Epidermal melanocyte (primary cell): Measurements from ENCODE around the gene ZNF432.

Experiments
- DNase-seq: peaks from one replicate; pipeline ENCODE4 v3.0.0; 2011; ENCODE audit warnings: low spot score; ENCODE audit not compliant: insufficient read length

Gene ZNF432

DNA sequence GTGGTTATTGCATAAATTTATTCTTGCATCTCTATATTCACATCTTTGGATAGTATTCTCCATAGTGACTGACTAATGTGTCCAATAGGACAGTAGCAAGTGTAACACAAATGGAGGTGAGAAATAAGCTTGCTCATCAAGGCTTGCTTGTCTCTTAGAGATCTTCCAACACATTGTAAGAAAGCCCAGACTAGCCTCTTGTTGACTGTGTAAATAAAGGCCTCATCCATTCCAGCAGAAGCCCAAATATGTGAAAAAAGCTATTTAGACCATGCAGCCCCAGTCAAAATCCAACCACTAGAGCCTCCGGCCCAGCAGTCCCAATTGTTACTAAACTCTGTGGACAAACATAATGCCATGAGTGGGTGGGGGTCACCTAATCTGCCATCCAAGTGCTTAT, 38.0 kb downstream of the ZNF432 start:
- no peak for DNase-seq

DNA sequence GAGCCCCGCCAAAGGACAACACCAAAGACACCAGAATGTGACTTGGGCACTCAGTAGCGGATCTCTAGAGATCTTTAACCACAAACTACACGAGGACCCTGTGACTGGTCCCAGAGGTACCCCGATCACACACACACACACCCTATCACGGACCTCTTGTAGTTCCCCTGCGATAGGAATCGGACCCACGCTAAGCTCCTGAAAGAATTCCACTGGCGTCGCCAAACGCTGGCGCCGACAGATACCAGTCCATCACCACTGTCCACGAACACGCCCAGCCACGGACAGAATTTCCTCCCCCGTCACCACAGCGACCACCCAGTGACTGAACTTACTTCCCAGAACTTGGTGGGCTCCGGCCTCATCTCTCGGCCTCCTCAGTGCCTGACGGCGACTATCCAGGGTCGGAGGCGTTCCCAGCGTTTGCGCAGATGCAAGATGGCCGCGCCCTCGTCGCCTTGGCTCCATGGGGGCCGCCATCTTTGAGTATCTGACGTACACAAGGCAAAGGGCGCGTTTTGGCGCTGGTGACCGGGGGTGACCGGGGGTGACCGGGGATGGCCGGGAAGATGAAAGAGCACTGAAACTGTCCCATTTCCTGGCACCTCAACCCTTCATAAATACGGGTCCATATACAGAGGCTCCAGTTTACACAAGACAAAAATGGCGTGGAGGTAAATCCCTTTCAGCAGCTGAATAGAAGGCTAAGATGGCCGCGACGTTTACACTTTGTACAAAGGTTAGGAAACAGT, 40.7 kb downstream of the ZNF432 start, which contains the start of gene ZNF615:
ZNF615 (minus strand) TSS at position 406 of the 752 bp plus-strand sequence. CDS start 4,500 bp downstream, outside the sequence.
- DNase-seq = peak; percentile 58

DNA sequence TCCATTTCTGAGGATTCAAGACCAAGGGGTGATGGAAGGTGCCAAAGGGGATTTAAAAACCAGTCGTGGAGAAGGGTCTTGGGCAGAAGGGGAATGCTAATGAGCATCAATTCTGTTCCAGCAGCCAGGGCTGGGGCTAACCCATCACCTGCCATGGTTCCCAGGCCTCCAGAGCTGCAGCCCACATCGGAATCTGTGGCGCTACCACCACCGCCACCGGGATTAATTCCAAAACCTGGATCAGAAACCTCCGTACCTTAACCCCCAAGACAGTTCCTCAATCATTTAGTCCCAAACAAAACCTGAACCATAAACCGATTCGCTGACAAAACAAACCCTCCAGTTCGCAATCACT, 41.2 kb downstream of the ZNF432 start:
- no peak for DNase-seq

DNA sequence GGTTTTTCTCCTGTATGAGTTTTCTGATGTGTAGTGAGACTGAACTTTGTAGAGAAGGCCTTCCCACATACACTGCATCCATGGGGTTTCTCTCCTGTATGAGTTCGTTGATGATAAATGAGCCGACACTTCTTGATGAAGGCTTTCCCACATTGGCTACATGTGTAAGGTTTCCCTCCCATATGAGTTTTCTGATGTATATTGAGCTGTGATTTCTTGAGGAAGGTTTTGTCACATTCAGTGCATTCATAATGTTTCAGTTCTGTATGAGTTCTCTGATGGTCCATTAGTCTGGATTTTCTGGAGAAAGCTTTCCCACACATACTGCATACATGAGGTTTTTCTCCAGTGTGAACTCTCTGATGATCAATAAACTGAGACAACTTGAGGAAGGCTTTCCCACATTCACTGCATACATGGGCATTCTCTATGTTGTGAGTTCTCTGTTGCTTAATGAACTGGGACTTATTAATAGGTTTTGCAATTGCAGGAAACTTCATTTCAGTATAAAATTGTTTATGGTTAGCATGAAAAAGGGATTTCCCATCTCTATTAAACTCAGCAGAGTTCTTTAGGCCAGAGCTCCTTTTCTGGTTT, 54.5 kb downstream of the ZNF432 start:
- DNase-seq = no peak

DNA sequence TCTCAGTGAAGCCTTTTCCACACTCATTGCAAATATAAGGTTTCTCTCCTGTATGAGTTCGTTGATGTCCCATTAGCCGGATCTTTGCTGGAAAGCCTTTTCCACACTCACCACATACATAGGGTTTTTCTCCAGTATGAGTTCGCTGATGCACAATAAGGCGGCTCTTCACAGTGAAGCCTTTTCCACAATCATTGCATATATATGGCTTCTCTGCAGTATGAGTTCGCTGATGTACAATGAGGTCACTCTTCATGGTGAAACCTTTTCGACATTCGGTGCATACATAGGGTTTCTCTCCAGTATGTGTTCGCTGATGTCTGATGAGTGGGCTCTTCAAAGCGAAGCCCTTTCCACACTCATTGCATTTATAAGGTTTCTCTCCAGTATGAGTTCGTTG, 55.2 kb downstream of the ZNF432 start:
- DNase-seq = no peak

DNA sequence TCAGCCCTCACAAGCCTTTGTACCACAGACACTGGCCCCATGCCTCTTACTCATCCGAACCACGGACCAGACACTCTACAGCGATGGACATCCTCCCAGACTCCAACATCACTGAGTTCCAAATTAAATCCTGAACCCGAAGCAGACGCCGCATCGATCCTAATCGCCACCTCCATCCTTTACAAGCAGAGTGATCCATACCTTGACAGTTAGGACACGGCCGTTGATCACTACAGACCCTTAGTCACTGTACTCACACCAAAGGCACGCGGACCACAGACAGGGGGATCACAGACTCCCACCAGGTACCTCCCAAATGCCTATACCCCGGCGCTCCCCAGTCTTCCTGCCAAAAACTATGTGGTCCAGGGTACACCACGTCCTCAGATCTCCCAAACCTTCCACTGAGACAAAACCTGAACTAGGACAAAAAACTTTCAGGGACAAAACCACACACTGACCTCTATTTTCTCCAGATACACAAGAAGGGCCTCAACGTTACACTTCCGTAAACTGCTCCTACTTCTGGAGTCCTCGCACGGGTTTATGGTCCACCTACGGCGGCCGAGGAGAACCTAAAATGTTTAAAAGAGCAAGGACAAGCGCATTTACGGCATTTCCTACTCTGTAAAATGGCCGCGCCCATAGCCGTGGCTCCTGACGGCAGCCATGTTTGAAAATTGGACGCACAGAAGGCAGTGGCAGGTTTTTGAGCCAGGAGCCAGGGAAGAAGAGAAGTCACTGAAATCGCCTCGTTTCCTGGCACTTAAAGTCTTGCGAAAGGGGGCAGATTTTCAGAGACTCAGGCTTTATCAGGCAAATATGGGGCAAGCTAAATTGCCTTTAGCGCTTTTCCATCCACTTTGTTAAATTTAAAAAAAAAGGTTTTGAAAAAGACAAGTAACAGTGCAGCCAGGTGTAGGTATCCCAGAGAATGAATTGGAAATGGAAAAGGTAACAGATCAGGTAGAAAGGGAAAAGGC, 62.0 kb downstream of the ZNF432 start, which contains the start of gene ZNF350:
ZNF350 (minus strand) TSS at position 532 of the 983 bp plus-strand sequence. CDS start 12,480 bp downstream, outside the sequence.
- DNase-seq = peak; percentile 91

DNA sequence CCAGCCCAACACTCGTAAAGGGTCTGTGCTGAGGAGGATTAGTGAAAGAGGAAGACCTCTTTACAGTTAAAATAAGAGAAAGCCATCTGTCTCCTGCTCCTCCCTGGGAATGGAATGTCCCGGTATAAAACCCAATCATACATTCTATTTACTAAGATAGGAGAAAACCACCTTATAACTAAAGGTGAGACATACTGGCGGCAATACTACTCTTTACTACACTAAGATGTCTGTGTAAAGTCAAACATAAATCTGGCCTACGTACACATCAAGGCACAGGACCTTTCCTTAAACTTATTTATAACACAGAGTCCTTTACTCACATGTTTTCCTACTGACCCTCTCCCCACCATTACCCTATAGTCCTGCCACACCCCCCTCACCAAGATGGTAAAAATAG, 65.3 kb downstream of the ZNF432 start:
- no peak for DNase-seq
